ENCODE results near the gene MACROD1. TPM values are rescaled to one million over a fixed set of nuclear protein-coding genes. Genes with fewer than 3 reads are reported as not detected.

Gene MACROD1
- total RNA-seq, 2 donors from 2014 or later, result 33.5 to 68.2 TPM

- 69% methylated on average over 8 of the region's 8 CpGs for WGBS
- intact Hi-C loops (cut with DNase I), result no loop called here
These were observed 154.5 kb downstream of the MACROD1 start for GRCh38 chr11:64011371-64011770.

DNA sequence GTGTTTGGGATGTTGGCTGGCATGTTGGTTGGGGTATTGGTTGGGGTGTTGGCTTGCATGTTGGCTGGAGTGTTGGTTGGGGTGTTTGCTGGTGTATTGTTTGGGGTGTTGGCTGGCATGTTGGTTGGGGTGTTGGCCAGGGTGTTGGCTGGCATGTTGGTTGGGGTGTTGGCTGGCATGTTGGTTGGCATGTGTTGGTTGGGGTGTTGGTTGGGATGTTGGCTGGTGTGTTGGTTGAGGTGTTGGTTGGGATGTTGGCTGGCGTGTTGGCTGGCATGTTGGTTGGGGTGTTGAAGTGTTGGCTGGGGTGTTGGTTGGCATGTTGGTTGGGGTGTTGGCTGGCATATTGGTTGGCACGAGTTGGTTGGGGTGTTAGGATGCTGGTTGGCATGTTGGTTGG lies 155.1 kb downstream of the MACROD1 start:
- TF ChIP-seq POLR2A (IDR thresholded peaks at IDR 0.05), result no peak
- Histone ChIP-seq H3K9me3 (no peaks in the 10 kb centered on the region), H3K4me3 (no peak overlapping the region), H3K4me1 (replicated peaks) (no peaks in the 10 kb centered on the region), H3K36me3 (no peaks in the 10 kb centered on the region), H3K27me3 (replicated peaks; ENCODE audit: insufficient read depth) (no peaks in the 10 kb centered on the region), H3K27ac (no peak overlapping the region)
- 91% methylated on average over 2 of the region's 2 CpGs for WGBS
- intact Hi-C loops (cut with DNase I), result no loop called here
- DNase-seq (ENCODE audit: low spot score), result no peak

More at GRCh38 chr11:64011371-64011770, 154.5 kb downstream of the MACROD1 start:
- DNase-seq (ENCODE audit: low spot score), result no peak
- TF ChIP-seq, protein P1, sequence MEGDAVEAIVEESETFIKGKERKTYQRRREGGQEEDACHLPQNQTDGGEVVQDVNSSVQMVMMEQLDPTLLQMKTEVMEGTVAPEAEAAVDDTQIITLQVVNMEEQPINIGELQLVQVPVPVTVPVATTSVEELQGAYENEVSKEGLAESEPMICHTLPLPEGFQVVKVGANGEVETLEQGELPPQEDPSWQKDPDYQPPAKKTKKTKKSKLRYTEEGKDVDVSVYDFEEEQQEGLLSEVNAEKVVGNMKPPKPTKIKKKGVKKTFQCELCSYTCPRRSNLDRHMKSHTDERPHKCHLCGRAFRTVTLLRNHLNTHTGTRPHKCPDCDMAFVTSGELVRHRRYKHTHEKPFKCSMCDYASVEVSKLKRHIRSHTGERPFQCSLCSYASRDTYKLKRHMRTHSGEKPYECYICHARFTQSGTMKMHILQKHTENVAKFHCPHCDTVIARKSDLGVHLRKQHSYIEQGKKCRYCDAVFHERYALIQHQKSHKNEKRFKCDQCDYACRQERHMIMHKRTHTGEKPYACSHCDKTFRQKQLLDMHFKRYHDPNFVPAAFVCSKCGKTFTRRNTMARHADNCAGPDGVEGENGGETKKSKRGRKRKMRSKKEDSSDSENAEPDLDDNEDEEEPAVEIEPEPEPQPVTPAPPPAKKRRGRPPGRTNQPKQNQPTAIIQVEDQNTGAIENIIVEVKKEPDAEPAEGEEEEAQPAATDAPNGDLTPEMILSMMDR (IDR thresholded peaks at IDR 0.05), result no peak
- TF ChIP-seq POLR2AphosphoS5 (IDR thresholded peaks at IDR 0.05) (no peak), POLR2A (IDR thresholded peaks at IDR 0.05) (no peak)
- H3K36me3 ChIP-seq, result no peaks in the 10 kb centered on the region
- no peaks in the 10 kb centered on the region for H3K27me3 ChIP-seq (replicated peaks; ENCODE audit: insufficient read depth)
- H3K27ac ChIP-seq, result no peak overlapping the region
- no peak overlapping the region for H3K4me3 ChIP-seq
- no peaks in the 10 kb centered on the region for H3K9me3 ChIP-seq
- no peaks in the 10 kb centered on the region for H3K4me1 ChIP-seq (replicated peaks)

DNA sequence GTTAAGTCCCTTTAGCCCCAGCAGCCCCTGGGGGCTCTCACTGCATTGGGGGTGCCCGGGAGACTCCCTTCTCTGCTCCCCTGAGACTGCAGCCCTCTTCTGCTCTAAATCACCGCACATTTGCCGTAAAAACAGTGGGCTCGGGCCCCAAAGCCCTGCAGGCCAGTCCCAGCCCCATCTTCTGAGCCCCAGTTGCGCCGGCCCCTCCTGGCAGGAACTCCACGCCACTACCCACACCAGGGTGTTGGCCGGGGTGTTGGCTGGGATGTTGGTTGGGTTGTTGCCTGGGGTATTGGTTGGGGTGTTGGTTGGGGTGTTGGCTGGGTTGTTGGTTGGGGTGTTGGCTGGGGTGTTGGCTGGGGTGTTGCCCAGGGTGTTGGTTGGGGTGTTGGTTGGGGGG lies 156.2 kb downstream of the MACROD1 start:
- intact Hi-C loops (cut with DNase I), result no loop called here

DNA sequence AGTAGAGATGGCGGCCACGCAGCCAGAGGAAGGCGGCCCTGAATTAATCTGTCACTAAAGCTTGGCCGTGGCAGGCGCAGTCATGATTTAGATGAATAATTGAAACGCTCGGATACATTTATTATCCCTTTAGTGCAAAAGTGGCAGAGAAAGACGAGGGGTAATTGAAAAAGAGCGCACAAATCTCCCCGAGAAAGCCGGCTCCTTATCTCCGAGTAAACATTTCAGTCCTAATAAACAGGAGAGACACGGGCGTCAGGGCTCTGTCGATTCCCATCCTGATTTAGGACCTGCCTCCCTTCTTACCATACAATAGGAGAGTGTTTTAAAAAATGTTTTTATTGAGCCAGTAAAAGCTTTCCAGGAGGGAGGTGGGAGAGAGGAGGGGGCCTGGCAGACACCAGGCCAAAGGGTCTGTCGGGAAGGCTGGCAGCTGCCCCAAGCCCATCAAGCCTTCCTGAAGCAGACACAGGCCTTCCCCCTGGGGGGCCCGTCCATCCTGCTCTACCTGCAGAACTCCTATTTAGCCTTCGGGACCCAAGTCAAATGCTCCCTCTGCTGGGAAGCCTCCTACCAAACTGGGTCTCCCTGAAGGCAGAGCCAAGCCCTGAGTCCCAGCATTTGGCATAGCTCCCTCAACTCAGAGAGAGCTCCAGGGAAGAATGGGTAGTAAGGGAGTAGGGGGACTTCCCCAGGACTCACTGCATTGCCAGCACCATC lies 156.8 kb downstream of the MACROD1 start:
- H3K27ac ChIP-seq, result no peak overlapping the region
- H3K4me3 ChIP-seq, result no peak overlapping the region
- no peaks in the 10 kb centered on the region for H3K9me3 ChIP-seq
- H3K27me3 ChIP-seq (replicated peaks; ENCODE audit: insufficient read depth), result no peaks in the 10 kb centered on the region
- H3K36me3 ChIP-seq, result no peaks in the 10 kb centered on the region
- intact Hi-C loops (cut with DNase I), result no loop called here
- 66% methylated on average over 18 of the region's 18 CpGs for WGBS
- TF ChIP-seq POLR2AphosphoS5 (IDR thresholded peaks at IDR 0.05) (no peak), POLR2A (IDR thresholded peaks at IDR 0.05) (no peak)
- TF ChIP-seq, protein P1 (IDR thresholded peaks at IDR 0.05), result no peak
- DNase-seq (ENCODE audit: low spot score), result no peak
- H3K4me1 ChIP-seq (replicated peaks), result no peaks in the 10 kb centered on the region

More for the DNA sequence above, 156.2 kb downstream of the MACROD1 start:
- Histone ChIP-seq H3K9me3 (no peaks in the 10 kb centered on the region), H3K4me1 (replicated peaks) (no peaks in the 10 kb centered on the region), H3K4me3 (no peak overlapping the region), H3K27ac (no peak overlapping the region), H3K27me3 (replicated peaks; ENCODE audit: insufficient read depth) (no peaks in the 10 kb centered on the region), H3K36me3 (no peaks in the 10 kb centered on the region)
- DNase-seq (ENCODE audit: low spot score), result no peak
- TF ChIP-seq POLR2A (IDR thresholded peaks at IDR 0.05) (no peak), POLR2AphosphoS5 (IDR thresholded peaks at IDR 0.05) (no peak)
- TF ChIP-seq, protein P1 (IDR thresholded peaks at IDR 0.05), result no peak
- WGBS, result 91% methylated on average over 8 of the region's 8 CpGs

DNA sequence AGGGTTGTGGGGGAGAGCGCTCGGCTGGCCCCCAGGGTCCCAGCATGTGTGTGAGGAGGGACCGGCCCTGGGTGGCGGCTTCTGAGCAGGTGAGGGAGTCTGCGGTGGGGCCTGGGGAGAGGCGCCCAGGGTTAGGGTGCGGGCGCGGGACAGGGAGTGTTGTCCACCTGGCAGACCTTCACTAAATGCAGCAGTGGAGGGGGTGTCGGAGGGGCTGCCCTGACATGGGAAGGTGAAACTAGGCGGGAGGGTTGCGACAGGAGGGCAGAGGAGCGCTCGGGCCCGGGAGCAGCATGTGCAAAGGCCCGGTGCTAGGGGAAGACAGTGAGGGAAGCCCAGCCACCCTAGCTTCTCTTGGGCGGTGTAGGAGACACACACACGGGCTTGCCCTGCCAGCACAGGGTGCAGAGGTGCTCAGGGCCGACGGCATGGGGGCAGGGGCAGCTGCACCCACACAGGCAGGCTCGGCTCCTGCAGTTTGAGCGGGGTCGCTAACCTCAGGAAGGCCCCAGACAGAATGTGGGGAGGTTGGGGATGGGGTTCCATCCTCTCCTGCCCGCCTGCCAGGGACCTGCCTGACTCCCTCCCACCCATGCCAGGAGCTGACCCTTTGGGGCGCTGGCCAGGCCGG lies 157.5 kb downstream of the MACROD1 start:
- intact Hi-C loops (cut with DNase I), result no loop called here
- Histone ChIP-seq H3K36me3 (no peaks in the 10 kb centered on the region), H3K4me1 (replicated peaks) (no peaks in the 10 kb centered on the region), H3K4me3 (no peak overlapping the region), H3K27me3 (replicated peaks; ENCODE audit: insufficient read depth) (no peaks in the 10 kb centered on the region), H3K9me3 (no peaks in the 10 kb centered on the region), H3K27ac (no peak overlapping the region)
- no peak for DNase-seq (ENCODE audit: low spot score)
- 91% methylated on average over 26 of the region's 26 CpGs for WGBS
- TF ChIP-seq POLR2AphosphoS5 (IDR thresholded peaks at IDR 0.05), result no peak
- TF ChIP-seq, protein P1 (IDR thresholded peaks at IDR 0.05), result no peak
- TF ChIP-seq POLR2A (IDR thresholded peaks at IDR 0.05), result no peak

Data from prostate gland (tissue), 2 donors.